Occipital lobe (tissue), 2 donors: Measurements from ENCODE around the gene PRPF8. TPM values are rescaled to one million over a fixed set of nuclear protein-coding genes. Genes with fewer than 3 reads are reported as not detected.
"Not testable (repeated sequence)": the region's sequence is repeated elsewhere in the genome, so short reads cannot be mapped to it uniquely, and the experiment has no call there.

Experiments used
- DNase-seq: peaks from one replicate; lab custom pipeline; 2025; lab: John Stamatoyannopoulos, UW
- total RNA-seq: library from RNA; depleted of rRNA; stranded (reverse); fragments of >200 nt; gene quantifications from one replicate; pipeline ENCODE4 v1.2.3, GENCODE V29; 2014

PRPF8 gene
- total RNA-seq, 1 donor from 2014 or later, result 71.1 TPM

DNA sequence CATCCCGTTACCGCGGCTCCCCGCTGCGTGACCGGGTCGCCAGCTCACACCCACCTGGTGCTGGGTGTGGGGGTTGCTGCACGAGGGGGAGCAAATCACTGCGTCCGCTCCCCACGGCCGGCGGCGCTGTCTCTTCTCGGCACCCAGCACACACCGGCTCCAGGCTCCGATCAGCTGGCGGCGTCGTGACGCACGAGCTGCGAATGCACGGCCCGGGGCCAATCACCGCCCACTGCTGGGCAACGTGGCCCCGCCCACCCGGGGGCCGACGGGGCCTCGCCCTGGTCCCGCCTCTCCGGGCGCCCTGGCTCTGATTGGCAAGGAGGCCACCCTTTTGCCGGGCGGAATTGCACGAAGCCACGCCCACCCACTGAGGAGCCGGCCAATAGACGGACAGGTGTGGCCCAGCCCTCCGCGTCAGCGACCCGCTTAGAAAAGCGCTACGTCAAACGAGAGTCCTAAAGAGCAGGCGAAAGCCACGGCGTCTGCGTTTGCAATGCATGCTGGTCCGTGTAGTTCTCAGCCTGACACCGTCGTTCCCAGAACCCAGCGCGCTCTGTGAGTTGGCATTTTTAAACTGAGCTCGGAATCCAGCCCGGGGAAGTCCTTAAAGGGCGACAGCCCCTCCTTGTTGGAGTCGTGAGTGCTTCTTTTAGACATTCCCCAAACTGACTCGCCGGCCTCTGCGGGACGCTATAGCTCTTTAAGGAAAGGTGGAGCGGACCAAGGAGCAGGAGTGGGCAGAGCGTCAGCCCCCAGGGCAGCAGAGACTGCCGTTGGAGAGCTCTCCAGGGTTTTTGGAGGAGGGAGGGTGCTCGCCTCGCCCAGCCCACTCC is 31.6 kb upstream of the PRPF8 start:
- DNase-seq, result peak; percentile 100

DNA sequence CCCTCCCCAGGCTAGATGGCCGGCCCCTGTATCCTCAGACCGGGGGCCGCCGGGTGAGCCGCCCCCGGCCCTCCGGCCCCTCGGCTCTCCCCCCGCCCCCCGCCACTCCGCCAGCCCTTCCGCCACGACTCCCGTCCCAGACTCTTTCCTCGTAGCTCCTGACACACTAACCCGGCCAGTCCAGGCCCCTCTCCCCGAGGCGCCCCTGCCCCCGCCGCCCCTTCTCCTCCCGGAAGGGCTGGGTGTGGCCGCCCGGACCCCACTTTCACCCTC is 31.1 kb upstream of the PRPF8 start:
- DNase-seq, result no peak

DNA sequence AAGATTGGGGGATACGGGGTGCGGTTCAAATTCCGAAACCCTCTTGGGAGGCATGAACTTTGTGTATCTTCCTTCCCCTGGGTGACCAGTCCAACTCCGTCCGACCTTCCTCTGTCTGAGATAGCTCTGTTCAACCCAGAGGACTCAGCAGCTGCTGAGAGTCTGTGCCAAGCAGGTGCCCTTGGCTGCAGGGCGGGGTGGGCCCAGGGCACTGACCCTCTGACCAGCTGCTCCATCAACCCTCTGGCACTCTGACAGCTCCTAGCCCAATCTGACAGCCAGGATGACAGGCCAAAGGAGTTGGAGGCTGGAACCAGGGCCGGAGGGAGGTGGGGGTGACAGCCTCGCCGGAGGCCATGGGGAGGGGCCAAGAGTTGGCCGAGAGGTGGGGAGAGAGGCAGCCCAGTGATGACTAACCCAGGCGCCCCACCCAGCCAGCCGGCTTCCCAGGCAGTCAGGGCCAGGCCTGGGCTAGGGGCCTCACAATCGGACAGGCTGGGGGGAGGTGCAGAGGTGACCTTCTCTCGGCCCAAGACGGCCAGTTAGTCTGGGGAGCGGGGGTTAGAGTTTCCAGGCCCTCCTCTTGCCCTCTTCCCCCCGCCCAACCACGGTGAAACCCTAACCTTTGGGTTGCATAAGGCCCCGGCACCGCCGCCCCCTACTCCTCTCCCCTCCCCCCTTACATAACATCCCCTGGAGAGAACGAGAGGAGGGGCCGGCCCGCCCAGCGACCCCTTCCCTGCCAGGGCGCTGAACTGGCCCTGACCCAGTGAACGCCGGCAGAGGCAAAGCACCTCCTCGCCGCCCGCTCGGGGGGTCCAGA is 30.5 kb upstream of the PRPF8 start:
- no peak for DNase-seq

DNA sequence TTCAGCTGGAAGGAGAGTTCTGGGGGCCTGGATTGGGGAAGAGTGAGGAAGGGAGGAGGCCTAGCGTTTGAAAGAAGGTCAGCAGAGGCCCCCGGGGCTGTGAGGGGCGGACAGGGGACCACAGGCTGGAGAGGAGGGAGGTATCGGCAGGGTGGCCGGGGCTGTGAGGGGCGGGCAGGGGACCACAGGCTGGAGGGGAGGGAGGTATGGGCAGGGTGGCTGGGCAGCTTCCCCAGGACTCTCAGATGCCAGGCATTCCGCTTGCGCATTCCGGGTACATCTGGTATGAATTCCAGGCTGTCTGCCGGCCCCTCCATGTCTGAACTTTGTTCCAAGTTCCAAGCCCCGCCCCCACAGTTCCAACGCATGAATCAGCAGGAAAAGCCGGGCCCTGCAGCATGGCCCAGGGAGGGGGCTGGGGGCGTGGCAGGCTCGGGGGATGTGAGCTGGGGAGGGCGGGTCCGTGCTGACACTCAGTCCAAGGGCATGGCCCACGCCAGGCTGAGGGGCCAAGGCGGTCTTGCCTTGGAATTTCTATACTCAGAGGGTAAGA is 29.8 kb upstream of the PRPF8 start:
- DNase-seq, result peak; percentile 65

DNA sequence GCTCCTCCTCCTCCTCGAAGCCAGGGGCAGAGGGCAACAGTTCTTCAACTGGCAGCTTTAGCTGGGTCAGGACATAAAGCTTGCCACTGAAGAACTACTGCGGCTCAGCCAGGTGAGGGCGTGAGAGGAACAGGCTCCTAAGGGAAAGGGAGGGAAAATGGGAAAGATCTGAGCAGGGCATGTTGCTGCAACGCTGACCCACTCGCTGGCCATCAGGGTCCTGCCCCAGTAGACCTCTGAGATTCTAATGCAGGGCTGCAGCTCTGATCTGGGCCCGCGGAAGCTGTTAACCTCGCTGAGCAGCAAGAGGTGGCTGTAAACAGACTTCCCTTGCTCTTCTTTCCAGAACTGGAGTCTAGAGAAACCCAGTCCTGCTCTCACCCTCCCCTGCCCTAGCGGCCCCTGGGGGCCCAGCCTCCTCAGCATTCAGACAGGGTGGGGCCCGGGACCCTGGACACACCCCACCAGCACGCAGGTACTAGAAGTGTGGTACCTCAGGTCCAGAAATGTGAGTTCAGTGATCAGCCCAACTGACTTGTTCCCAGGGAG is 29.3 kb upstream of the PRPF8 start:
- no peak for DNase-seq

DNA sequence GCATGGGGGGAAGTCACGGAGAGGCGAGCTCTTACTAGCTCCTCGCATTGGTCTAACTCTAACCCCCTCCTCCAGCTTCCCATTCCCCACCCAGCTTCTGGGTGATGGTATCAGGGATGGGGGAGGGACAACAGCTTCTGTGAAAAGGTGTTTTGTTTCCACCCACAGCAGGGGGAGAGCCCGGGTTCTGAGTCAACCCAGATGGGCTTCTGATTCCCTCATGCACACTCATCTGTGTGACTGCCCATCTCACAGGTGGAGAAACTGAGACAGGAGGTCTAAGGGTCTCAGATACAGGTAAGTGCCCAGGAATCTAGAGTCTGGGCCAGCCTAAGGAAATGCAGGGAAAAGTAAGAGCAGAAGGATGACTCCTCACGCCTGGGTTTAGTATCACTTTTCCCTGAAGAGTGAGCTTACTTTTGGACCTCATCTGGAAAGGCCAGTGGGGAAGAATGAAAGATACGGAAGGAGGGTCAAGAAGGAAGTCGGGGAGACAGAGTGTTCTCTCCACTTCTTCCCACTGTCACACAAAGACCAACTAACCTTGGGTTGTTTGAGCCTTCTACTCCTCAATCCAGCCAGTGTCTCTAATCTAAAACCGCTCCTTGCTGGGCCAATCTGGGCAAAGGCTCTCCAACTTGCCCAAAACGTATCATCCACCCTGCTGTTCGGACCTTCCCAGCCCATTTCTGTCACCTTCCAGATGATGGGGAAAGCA is 28.7 kb upstream of the PRPF8 start:
- DNase-seq, result no peak

DNA sequence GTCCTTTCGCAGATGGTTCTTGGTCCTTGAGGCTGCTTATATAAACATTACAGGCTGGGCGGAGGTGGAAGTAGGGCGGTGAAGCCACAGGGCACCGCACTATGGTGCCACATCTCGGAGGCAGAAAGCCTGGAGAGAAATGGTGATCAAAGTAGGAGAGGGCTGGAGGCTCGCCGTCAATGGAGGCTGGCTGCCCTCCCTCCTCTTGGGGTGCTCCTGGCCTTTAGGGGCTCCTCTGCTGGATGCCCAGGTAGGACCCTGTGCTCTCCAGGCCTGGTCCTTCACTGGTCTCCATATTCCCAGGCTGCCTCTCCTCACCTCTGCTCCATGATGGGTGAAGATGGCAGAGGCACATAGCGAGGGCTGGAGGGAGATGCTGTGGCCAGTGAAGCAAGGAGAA is 27.6 kb upstream of the PRPF8 start:
- DNase-seq, result no peak

DNA sequence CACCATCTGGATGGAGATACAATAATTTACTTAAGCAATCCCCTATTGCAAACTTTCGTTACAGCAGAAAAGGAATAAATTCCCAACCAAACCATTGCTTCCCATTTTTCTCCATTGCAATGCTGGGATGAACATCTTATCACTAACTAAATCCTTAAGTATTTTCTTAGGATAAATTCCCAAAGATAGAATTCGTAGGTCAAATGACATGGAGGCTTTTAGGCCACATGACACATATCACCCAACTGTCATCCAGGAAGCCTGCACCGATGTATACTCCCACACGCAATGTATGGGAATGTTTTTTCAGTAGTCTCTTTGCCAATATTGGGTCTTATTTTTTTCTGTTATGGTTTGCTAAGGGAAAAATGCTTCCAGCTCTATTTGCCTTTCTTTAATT is 27.1 kb upstream of the PRPF8 start:
- no peak for DNase-seq

DNA sequence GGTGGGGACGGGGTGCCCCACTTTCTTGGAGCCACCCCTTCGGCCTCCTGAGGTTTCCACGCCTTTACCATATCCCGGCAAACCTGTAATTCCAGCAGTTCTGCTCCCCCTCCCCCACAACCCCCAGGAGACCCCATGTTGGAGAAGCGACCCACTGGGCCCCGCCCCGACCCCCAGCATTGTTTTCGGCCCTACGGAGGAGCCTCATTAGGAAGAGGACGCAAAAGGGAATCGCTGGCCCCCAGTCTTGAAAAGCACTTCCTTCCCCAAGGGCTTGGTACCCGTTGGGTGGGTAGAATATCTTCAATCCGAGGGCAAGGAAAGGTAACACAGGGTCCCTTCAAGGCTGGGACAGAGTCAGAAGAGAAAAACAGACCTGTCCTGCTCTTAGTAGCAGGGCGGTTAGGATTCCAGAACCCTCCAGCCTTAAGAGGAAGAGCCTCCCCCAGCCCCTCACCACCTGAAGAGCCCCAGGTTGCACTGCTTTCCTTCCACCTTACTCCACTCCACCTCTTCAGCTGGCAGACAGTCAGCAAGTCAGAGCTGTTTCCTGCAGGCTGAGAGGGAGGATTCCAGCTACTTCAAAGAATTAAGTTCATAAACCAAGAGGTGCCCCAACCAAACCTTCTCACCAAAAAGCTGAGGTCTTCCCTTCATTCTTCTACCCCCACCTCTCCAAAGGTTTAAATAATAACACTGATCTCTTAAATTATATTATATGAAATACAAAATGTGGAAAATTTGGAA is 26.3 kb upstream of the PRPF8 start:
- no peak for DNase-seq

DNA sequence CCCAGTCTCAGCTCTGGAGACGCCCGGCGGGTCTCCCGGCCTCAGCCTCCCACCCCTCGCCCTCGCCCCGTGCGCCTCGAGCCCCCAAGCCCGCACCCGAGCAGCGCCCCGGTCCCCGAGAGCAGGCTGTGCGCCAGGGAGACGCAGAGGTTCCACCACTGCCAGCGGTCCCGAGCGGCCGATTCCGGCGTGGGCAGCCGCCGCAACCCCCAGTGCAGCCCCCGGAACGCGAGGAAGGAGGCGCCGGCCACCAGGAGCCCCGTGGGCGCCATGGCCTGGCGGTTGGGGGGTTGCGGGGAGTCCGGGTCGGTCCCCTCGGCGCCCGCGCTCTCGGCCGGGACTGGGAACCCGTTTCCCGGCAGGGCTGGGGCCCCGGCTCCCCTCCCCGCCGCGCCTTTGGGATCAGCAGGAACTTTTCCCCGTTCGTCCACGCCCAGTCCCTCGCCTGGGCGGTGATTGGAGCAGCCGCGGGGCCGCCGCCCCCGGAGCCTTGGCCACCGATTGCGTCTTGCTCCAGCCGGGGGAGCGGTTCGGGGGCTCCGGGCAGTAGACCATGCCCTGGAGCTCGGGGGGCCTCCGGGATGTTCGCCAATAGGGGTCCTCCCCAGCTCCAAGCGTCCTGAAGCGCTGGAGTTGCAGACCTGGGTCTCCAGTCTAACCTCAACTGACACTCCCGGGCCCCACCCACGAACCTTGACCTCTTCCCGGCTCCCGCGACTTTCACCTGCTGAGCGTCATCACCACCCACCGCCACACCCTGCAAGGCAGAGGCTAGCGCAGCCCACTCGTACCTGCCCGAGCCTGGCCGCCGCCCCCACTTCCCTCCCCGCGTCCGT is 25.5 kb upstream of the PRPF8 start, which contains the start of gene TLCD2:
Gene TLCD2 (minus strand): TSS at position 407 of the 836 bp plus-strand sequence. CDS start 135 bp downstream, at position 272.
- no peak for DNase-seq

DNA sequence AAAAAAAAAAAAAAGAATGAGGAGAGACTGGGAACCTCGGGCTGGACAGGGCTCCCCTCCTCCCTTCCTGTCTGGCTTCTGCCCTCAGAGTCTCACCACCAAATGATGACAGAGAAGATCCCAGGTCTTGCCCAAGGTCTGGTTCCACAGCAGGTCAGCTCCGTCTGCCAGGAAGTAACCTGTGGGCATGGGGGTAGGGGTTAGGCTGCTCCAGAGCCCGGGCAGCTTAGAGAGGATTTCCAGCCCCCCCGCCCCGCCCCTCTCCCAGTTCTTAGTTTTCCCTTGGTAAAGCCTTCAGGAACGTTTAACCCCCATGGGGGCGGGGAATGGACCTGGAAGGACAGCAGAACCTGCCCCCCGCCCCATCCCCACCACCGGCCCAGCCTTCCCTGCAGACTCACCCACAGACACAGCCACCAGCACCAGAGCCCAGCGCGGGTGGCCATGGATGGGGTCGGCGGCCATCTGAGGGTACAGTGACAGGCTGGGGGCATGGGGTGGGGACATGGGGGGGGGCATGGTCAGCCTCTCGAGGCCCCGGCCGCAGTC is 24.8 kb upstream of the PRPF8 start:
- DNase-seq, result no peak

DNA sequence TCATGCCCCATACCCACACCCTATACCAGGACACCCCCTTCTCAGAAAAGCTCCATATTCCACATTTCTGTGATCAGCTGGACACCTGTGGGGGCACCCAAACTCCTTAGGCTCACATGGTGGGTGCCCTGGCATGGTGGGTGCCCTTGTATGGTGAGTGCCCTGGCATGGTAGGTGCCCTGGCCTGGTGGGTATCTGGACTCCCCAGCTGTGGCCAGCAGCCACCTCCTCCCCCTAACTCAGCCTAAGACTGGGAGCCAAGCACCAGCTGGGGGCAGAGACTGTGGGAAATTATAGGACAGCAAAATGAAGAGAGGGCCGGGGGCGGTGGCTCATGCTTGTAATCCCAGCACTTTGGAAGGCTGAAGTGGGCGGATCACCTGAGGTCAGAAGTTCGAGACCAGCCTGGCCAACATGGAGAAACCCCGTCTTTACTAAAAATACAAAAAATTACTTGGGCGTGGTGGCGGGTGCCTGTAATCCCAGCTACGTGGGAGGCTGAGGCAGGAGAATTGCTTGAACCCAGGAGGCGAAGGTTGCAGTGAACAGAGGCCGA is 24.2 kb upstream of the PRPF8 start:
- DNase-seq, result not testable (repeated sequence)

DNA sequence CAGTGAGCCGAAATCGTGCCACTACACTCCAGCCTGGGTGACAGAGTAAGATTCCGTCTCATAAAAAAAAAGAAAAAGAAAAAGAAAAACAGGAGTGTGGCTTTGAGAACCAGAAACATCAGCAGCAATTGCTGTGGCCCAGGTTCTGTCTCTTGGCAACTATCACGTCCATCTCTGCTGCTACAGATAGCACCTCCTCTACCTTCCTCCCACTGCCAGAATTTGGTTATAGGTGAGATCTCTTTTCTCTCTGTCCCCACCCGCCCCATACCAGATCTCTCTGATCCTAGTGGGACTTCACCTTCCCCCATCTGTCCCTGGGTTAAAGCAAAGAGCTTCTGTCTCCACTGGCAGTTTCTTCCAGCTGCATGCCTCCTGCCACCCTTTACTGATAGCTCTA is 22.4 kb upstream of the PRPF8 start:
- no peak for DNase-seq

DNA sequence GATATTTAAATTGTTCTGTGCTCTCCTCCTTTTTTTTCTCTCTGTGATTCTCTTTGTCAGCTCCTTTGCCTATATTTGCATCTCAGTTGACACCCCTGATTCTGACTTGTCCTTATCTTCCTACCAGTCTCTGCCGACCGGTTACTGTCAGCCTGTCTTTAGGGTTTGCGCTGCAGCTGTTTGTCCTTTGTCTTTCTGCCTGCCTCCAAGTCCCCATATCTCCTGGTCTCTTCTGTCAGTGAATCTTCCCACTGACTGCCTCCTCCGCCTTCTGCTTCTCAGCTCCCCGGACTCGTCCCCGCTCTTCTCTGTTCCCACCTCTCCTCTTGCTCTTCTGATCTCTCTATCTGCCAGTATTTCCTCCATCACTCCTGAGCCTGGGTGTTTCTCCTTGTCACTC is 20.3 kb upstream of the PRPF8 start:
- DNase-seq, result no peak

DNA sequence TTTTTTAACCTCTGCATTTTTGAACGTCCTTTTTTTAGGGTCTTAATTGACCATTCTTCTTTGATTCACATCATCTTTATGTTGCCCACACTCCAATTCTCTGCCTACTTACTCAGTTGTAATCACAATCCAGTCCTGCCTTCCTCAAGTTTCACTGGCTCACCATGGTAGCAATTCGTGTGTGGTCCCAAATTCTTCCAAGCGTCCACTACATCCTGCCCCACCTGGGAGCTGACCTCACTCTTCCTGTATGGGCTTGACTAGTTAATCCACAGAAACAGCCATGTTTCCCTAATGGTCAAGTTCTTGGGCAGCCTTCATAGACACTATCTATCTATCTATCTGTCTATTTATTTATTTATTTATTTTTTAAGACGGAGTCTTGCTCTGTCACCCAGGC is 18.4 kb upstream of the PRPF8 start:
- no peak for DNase-seq

DNA sequence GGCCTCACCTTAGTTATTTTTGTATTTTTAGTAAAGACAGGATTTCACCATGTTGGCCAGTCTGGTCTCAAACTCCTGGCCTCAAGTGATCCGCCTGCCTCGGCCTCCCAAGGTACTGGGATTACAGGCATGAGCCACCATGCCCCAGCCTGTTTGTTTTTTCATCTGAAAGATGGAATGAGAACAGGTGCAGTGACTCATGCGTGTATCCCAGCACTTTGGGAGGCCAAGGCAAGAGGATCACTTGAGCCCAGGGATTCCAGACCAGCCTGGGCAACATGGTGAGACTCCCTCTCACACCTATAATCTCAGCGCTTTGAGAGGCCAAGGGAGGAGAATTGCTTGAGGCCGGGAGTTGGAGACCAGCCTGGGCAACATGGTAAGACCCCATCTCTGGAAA is 15.2 kb upstream of the PRPF8 start:
- not testable (repeated sequence) for DNase-seq

DNA sequence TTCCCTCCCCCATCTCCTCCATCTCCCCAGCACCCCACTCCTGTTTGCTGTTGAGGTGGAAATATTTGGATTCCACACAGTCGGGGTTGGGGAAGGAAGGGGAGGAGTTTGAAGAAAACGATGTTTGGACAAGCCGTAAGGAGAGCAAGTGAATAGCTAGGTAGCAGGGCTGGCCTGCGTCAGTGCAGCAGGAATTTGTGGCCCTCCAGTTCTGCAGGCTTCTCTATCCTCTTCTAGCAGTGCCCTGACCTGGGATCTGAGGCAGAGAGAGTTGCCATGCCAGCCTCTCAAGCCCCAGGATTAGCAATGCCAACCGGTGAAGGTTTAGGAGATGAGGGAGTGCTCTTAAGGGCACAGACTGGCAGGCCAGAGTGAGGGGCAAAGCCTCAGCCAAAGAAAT is 13.0 kb upstream of the PRPF8 start:
- no peak for DNase-seq

DNA sequence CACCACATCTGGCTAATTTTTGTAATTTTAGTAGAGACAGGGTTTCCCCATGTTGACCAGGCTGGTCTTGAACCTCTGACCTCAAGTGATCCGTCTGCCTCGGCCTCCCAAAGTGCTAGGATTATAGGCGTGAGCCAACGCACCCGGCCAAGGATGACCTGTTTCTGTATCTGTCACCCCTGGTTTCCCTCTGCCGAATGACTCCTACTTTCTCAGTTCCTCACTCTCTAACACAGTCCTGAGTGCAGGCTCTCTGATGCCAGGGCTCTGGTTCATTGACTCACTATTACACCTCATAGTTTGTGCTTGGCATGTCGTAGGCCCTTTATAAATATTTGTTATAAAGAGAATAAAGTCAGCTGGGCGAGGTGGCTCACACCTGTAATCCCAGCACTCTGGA is 10.7 kb upstream of the PRPF8 start:
- DNase-seq, result no peak

DNA sequence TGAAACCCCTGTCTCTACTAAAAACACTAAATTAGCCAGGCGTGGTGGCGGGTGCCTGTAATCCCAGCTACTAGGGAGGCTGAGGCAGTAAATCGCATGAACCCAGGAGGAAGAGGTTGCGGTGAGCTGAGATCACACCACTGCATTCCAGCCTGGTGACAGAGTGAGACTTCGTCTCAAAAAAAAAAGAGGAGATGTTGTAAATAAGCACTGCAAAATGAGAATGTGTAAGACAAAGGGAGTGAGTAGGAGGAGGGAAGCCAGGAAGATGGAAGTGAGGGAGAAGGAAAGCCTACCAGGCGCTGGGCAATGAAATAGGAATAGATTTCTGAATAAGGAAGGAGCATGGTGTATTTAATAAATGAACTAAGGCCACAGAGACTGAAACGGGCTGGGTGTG is 8.7 kb upstream of the PRPF8 start:
- no peak for DNase-seq
